GM23338 (cell line): ENCODE results near the gene TNPO3. TPM values are rescaled to one million over a fixed set of nuclear protein-coding genes. Genes with fewer than 3 reads are reported as not detected.

Experiments
- ATAC-seq: fragments of 200-7000 bp; cut with Tn5 transposase; 3 replicates; pipeline ENCODE4 v1.9.1; 2020
- DNase-seq: peaks from one replicate; pipeline ENCODE4 v3.0.0-alpha.2; 2015; ENCODE audit warnings: low spot score
- H2AFZ ChIP-seq: fragments of 200-600 bp; sonication (generic); 2 replicates; pipeline ENCODE4 v1.8.0; 2016; ENCODE audit warnings: antibody characterized with exemption, mild to moderate bottlenecking, moderate library complexity
- H3F3A ChIP-seq: fragments of 200-600 bp; sonication (generic); replicated peaks from 2 replicates; pipeline ENCODE4 v1.8.0; 2017; ENCODE audit warnings: antibody characterized with exemption, mixed run types, low read depth
- H3K27ac ChIP-seq: fragments of 200-600 bp; sonication (generic); 2 replicates; pipeline ENCODE4 v1.6.1; 2016; ENCODE audit warnings: low read depth
- H3K27me3 ChIP-seq: fragments of 200-600 bp; sonication (generic); 2 replicates; pipeline ENCODE4 v1.8.0; 2016; ENCODE audit warnings: mild to moderate bottlenecking, mixed run types, moderate library complexity; ENCODE audit not compliant: insufficient read depth
- H3K36me3 ChIP-seq: fragments of 200-600 bp; sonication (generic); 2 replicates; pipeline ENCODE4 v1.8.0; 2016; ENCODE audit warnings: mild to moderate bottlenecking; ENCODE audit not compliant: insufficient read depth
- H3K4me1 ChIP-seq: fragments of 200-600 bp; sonication (generic); 2 replicates; pipeline ENCODE4 v1.8.0; 2016; ENCODE audit warnings: mild to moderate bottlenecking, moderate library complexity; ENCODE audit not compliant: insufficient read depth
- H3K4me2 ChIP-seq: fragments of 200-600 bp; sonication (generic); 2 replicates; pipeline ENCODE4 v1.7.1; 2017; ENCODE audit warnings: mixed run types
- H3K4me3 ChIP-seq: fragments of 200-600 bp; sonication (generic); 2 replicates; pipeline ENCODE4 v1.6.1; 2016; ENCODE audit warnings: mixed run types
- H3K79me2 ChIP-seq: fragments of 200-600 bp; sonication (generic); replicated peaks from 2 replicates; pipeline ENCODE4 v1.8.0; 2017; ENCODE audit warnings: mild to moderate bottlenecking; ENCODE audit not compliant: insufficient read depth
- H3K9me2 ChIP-seq: fragments of 200-600 bp; sonication (generic); 2 replicates; pipeline ENCODE4 v1.8.0; 2017; ENCODE audit not compliant: insufficient read depth
- H4K20me1 ChIP-seq: fragments of 200-600 bp; sonication (generic); replicated peaks from 2 replicates; pipeline ENCODE4 v1.8.0; 2017; ENCODE audit warnings: mild to moderate bottlenecking; ENCODE audit not compliant: insufficient read depth
- H3K27ac Mint-ChIP-seq: 2 replicates; pipeline ENCODE4 v1.8.0; 2020; ENCODE audit warnings: inconsistent platforms, mild to moderate bottlenecking, moderate library complexity, mixed read lengths
- H3K27me3 Mint-ChIP-seq: 3 replicates; pipeline ENCODE4 v1.8.0; 2022; ENCODE audit warnings: low read depth, mild to moderate bottlenecking, moderate library complexity, mixed read lengths, inconsistent platforms; ENCODE audit not compliant: insufficient read depth, poor library complexity
- H3K36me3 Mint-ChIP-seq: 3 replicates; pipeline ENCODE4 v1.8.0; 2021; ENCODE audit warnings: low read depth, mild to moderate bottlenecking, inconsistent platforms, moderate library complexity, mixed read lengths
- H3K4me1 Mint-ChIP-seq: 3 replicates; pipeline ENCODE4 v1.8.0; 2020; ENCODE audit warnings: mild to moderate bottlenecking, inconsistent platforms, mixed read lengths
- H3K4me3 Mint-ChIP-seq: 3 replicates; pipeline ENCODE4 v1.8.0; 2021; ENCODE audit warnings: moderate library complexity, mild to moderate bottlenecking, inconsistent platforms, mixed read lengths
- H3K9me3 Mint-ChIP-seq: 3 replicates; pipeline ENCODE4 v1.8.0; 2020; ENCODE audit warnings: moderate library complexity, mild to moderate bottlenecking, inconsistent platforms, mixed read lengths
- CTCF ChIP-seq, 2 experiments: fragments of 200-600 bp in 1 of 2; sonication (generic) in 1 of 2; conservative IDR thresholded peaks; 2 replicates each; pipeline versions ENCODE4 v1.5.1 to v1.6.1; 2016 to 2017; ENCODE audit warnings: antibody characterized with exemption in 2 of 2, low read depth in 2 of 2, mild to moderate bottlenecking in 2 of 2, moderate library complexity in 1 of 2
- ETS1 ChIP-seq: IDR thresholded peaks from 2 replicates; pipeline ENCODE4 v1.6.1; 2016; ENCODE audit warnings: antibody characterized with exemption
- EZH2 ChIP-seq: fragments of 200-600 bp; sonication (generic); IDR thresholded peaks from one replicate; pipeline ENCODE4 v1.8.0; 2017; ENCODE audit warnings: antibody characterized with exemption, mild to moderate bottlenecking, low read depth; ENCODE audit not compliant: unreplicated experiment
- EZH2phosphoT487 ChIP-seq: fragments of 200-600 bp; sonication (generic); IDR thresholded peaks from one replicate; pipeline ENCODE4 v1.8.1; 2018; ENCODE audit warnings: antibody characterized with exemption; ENCODE audit not compliant: unreplicated experiment
- JUNB ChIP-seq: IDR thresholded peaks from one replicate; pipeline ENCODE4 v1.6.1; 2016; ENCODE audit warnings: antibody characterized with exemption; ENCODE audit not compliant: unreplicated experiment
- NANOG ChIP-seq: IDR thresholded peaks from 2 replicates; pipeline ENCODE4 v1.6.1; 2016; ENCODE audit warnings: antibody characterized with exemption, borderline replicate concordance
- POLR2AphosphoS5 ChIP-seq: IDR thresholded peaks from 2 replicates; pipeline ENCODE4 v1.6.1; 2016; ENCODE audit warnings: antibody characterized with exemption, low read depth
- STAT1 ChIP-seq: IDR thresholded peaks from one replicate; pipeline ENCODE4 v1.6.1; 2016; ENCODE audit warnings: antibody characterized with exemption; ENCODE audit not compliant: unreplicated experiment
- ZNF114 ChIP-seq: fragments of 250-450 bp; sonication (Bioruptor Pico); IDR thresholded peaks from 2 replicates; pipeline ENCODE4 v1.5.0; 2020; ENCODE audit warnings: mild to moderate bottlenecking, moderate library complexity
- polyA plus RNA-seq: library from polyadenylated mRNA; unstranded; fragments of >200 nt; fragmentation: Nextera tagmentation; extraction: Ambion mirVana; gene quantifications from 2 replicates; pipeline ENCODE4 v1.2.1, GENCODE V29; 2016
- total RNA-seq: library from RNA; depleted of rRNA; stranded (reverse); fragments of >200 nt; shearing (Covaris generic); gene quantifications from 2 replicates; pipeline ENCODE4 v1.2.3, GENCODE V29; 2014
- TF ChIP-seq, protein P1 (sequence below): fragments of 250-450 bp; sonication (Bioruptor Pico); IDR thresholded peaks from 2 replicates; pipeline ENCODE4 v1.5.0; 2020; ENCODE audit warnings: mild to moderate bottlenecking, moderate library complexity

TNPO3 gene
- total and polyA plus RNA-seq, 2 experiments from 2014 or later: 38.2 to 127 TPM

DNA sequence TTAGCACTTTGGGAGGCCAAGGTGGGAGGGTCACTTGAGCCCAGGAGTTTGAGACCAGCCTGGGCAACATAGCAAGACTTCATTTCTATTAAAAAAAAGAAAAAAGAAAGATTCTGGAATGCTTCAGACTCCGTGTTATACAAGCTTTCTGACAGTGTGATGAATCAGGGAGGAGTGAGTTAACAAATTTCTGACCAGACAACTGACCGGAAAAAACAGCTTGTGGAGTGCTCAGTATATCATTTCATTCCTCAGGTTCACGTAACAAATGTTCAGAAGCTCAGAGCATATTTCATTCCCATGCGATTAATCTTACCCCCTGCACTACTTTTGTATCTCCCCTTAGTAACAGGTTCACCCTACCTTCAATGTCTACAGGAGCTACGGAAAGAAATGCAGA lies 28.6 kb upstream of the TNPO3 start:
- Mint-ChIP-seq H3K27me3 (peaks cover 2% of the 10 kb centered on the region), H3K27ac (no peak overlapping the region), H3K36me3 (no peaks in the 10 kb centered on the region), H3K4me3 (no peak overlapping the region), H3K9me3 (peaks cover 3% of the 10 kb centered on the region; the same call in 1 of the 3 replicates), H3K4me1 (no peaks in the 10 kb centered on the region)
- Histone ChIP-seq H4K20me1 (no peaks in the 10 kb centered on the region), H3K4me3 (no peak overlapping the region), H3F3A (no peaks in the 10 kb centered on the region), H3K36me3 (no peaks in the 10 kb centered on the region), H3K27me3 (no peaks in the 10 kb centered on the region), H3K9me2 (no peaks in the 10 kb centered on the region), H3K4me2 (no peak overlapping the region), H3K79me2 (no peaks in the 10 kb centered on the region), H3K27ac (no peak overlapping the region), H2AFZ (no peak overlapping the region), H3K4me1 (no peaks in the 10 kb centered on the region)
- DNase-seq: no peak
- ATAC-seq: no peak
- TF ChIP-seq ETS1: no peak
- no peak for TF ChIP-seq EZH2
- TF ChIP-seq NANOG: no peak
- no peak for TF ChIP-seq POLR2AphosphoS5
- no peak for TF ChIP-seq STAT1
- no peak for TF ChIP-seq ZNF114
- TF ChIP-seq CTCF (conservative IDR thresholded peaks at IDR 0.05; ENCODE audit: low read depth in 2 of 2): no peak
- TF ChIP-seq EZH2phosphoT487: no peak
- no peak for TF ChIP-seq JUNB

DNA sequence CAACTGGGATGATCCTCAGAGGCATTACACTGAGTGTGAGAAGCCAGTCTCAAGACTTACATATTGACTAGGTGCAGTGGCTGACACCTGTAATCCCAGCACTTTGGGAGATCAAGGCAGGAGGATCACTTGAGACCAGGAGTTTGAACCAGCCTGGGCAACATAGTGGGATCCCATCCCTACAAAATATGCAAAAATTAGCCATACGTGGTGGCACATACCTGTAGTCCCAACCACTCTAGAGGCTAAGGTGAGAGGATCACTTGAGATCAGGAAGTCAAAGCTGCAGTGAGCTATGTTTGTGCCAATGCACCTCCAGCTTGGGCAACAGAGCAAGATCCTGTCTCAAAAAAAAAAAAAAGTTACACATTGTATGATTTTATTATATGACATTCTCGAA lies 23.5 kb upstream of the TNPO3 start:
- H2AFZ ChIP-seq: no peak overlapping the region
- H3K27me3 ChIP-seq: no peaks in the 10 kb centered on the region
- Mint-ChIP-seq H3K4me1 (0 out of 3 replicates have a peak, but pooled peaks cover 2% of the 10 kb centered on the region), H3K27ac (no peak overlapping the region), H3K27me3 (peaks cover 3% of the 10 kb centered on the region), H3K36me3 (no peaks in the 10 kb centered on the region), H3K9me3 (peaks cover 5% of the 10 kb centered on the region; the same call in 2 of the 3 replicates), H3K4me3 (no peak overlapping the region)
- H3K27ac ChIP-seq: no peak overlapping the region
- H3K4me1 ChIP-seq: no peaks in the 10 kb centered on the region
- DNase-seq (no peak), ATAC-seq (no peak)
- H3K4me3 ChIP-seq: no peak overlapping the region
- no peak overlapping the region for H3K4me2 ChIP-seq
- no peaks in the 10 kb centered on the region for H3K36me3 ChIP-seq
- no peaks in the 10 kb centered on the region for H3F3A ChIP-seq
- no peaks in the 10 kb centered on the region for H3K9me2 ChIP-seq
- no peaks in the 10 kb centered on the region for H3K79me2 ChIP-seq
- H4K20me1 ChIP-seq: no peaks in the 10 kb centered on the region
- TF ChIP-seq STAT1 (no peak), EZH2 (no peak), CTCF (conservative IDR thresholded peaks at IDR 0.05; ENCODE audit: low read depth in 2 of 2) (no peak)
- TF ChIP-seq, protein P1, sequence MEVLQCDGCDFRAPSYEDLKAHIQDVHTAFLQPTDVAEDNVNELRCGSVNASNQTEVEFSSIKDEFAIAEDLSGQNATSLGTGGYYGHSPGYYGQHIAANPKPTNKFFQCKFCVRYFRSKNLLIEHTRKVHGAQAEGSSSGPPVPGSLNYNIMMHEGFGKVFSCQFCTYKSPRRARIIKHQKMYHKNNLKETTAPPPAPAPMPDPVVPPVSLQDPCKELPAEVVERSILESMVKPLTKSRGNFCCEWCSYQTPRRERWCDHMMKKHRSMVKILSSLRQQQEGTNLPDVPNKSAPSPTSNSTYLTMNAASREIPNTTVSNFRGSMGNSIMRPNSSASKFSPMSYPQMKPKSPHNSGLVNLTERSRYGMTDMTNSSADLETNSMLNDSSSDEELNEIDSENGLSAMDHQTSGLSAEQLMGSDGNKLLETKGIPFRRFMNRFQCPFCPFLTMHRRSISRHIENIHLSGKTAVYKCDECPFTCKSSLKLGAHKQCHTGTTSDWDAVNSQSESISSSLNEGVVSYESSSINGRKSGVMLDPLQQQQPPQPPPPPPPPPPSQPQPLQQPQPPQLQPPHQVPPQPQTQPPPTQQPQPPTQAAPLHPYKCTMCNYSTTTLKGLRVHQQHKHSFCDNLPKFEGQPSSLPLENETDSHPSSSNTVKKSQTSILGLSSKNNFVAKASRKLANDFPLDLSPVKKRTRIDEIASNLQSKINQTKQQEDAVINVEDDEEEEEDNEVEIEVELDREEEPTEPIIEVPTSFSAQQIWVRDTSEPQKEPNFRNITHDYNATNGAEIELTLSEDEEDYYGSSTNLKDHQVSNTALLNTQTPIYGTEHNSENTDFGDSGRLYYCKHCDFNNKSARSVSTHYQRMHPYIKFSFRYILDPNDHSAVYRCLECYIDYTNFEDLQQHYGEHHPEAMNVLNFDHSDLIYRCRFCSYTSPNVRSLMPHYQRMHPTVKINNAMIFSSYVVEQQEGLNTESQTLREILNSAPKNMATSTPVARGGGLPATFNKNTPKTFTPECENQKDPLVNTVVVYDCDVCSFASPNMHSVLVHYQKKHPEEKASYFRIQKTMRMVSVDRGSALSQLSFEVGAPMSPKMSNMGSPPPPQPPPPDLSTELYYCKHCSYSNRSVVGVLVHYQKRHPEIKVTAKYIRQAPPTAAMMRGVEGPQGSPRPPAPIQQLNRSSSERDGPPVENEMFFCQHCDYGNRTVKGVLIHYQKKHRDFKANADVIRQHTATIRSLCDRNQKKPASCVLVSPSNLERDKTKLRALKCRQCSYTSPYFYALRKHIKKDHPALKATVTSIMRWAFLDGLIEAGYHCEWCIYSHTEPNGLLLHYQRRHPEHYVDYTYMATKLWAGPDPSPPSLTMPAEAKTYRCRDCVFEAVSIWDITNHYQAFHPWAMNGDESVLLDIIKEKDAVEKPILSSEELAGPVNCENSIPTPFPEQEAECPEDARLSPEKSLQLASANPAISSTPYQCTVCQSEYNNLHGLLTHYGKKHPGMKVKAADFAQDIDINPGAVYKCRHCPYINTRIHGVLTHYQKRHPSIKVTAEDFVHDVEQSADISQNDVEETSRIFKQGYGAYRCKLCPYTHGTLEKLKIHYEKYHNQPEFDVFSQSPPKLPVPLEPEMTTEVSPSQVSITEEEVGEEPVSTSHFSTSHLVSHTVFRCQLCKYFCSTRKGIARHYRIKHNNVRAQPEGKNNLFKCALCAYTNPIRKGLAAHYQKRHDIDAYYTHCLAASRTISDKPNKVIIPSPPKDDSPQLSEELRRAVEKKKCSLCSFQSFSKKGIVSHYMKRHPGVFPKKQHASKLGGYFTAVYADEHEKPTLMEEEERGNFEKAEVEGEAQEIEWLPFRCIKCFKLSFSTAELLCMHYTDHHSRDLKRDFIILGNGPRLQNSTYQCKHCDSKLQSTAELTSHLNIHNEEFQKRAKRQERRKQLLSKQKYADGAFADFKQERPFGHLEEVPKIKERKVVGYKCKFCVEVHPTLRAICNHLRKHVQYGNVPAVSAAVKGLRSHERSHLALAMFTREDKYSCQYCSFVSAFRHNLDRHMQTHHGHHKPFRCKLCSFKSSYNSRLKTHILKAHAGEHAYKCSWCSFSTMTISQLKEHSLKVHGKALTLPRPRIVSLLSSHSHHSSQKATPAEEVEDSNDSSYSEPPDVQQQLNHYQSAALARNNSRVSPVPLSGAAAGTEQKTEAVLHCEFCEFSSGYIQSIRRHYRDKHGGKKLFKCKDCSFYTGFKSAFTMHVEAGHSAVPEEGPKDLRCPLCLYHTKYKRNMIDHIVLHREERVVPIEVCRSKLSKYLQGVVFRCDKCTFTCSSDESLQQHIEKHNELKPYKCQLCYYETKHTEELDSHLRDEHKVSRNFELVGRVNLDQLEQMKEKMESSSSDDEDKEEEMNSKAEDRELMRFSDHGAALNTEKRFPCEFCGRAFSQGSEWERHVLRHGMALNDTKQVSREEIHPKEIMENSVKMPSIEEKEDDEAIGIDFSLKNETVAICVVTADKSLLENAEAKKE: no peak
